Effector memory CD4-positive, alpha-beta T cell (primary cell): Measurements from ENCODE around the gene MRPL17.
A peak's percentile ranks its signal among the peaks of the same experiment; 100 is the strongest.

Experiments used
- DNase-seq, 3 donors: peaks; one replicate each; pipeline ENCODE4 v3.0.0-alpha.2; 2020
- H3K27ac ChIP-seq: 2 replicates; pipeline ENCODE4 v1.7.0; 2013; ENCODE audit warnings: mild to moderate bottlenecking, low read length, moderate library complexity; ENCODE audit not compliant: insufficient read depth, poor library complexity, severe bottlenecking
- H3K27me3 ChIP-seq: replicated peaks from 2 replicates; pipeline ENCODE4 v1.7.0; 2013; ENCODE audit warnings: mild to moderate bottlenecking, low read length; ENCODE audit not compliant: insufficient read depth, control insufficient read depth, poor library complexity, severe bottlenecking
- H3K36me3 ChIP-seq: 2 replicates; pipeline ENCODE4 v1.7.0; 2013; ENCODE audit warnings: mild to moderate bottlenecking, low read length, moderate library complexity; ENCODE audit not compliant: control insufficient read depth, insufficient read depth
- H3K4me1 ChIP-seq: 2 replicates; pipeline ENCODE4 v1.7.0; 2013; ENCODE audit warnings: low read length, mild to moderate bottlenecking; ENCODE audit not compliant: control insufficient read depth, insufficient read depth, poor library complexity, severe bottlenecking
- H3K4me3 ChIP-seq: 2 replicates; pipeline ENCODE4 v1.7.0; 2013; ENCODE audit warnings: low read length, low read depth, mild to moderate bottlenecking; ENCODE audit not compliant: insufficient read depth, poor library complexity, severe bottlenecking
- H3K9me3 ChIP-seq: 2 replicates; pipeline ENCODE4 v1.7.0; 2013; ENCODE audit warnings: mild to moderate bottlenecking, low read length, moderate library complexity; ENCODE audit not compliant: control insufficient read depth

The MRPL17 gene

GRCh38 chr11:6670202-6670830 is 12.8 kb downstream of the MRPL17 start:
- no peak overlapping the region for H3K4me3 ChIP-seq
- no peak for DNase-seq
- H3K27me3 ChIP-seq = no peaks in the 10 kb centered on the region
- H3K27ac ChIP-seq = no peak overlapping the region
- no peaks in the 10 kb centered on the region for H3K9me3 ChIP-seq
- H3K4me1 ChIP-seq = peaks cover 52% of the 10 kb centered on the region
- no peaks in the 10 kb centered on the region for H3K36me3 ChIP-seq

- Histone ChIP-seq H3K27ac (peak overlapping the region; percentile 15), H3K36me3 (no peaks in the 10 kb centered on the region), H3K4me3 (no peak overlapping the region), H3K4me1 (peaks cover 33% of the 10 kb centered on the region), H3K9me3 (no peaks in the 10 kb centered on the region), H3K27me3 (no peaks in the 10 kb centered on the region)
- peak; percentile 21 to 35 (median 34) for DNase-seq
These were observed 15.3 kb downstream of the MRPL17 start for GRCh38 chr11:6667733-6668374.

DNA sequence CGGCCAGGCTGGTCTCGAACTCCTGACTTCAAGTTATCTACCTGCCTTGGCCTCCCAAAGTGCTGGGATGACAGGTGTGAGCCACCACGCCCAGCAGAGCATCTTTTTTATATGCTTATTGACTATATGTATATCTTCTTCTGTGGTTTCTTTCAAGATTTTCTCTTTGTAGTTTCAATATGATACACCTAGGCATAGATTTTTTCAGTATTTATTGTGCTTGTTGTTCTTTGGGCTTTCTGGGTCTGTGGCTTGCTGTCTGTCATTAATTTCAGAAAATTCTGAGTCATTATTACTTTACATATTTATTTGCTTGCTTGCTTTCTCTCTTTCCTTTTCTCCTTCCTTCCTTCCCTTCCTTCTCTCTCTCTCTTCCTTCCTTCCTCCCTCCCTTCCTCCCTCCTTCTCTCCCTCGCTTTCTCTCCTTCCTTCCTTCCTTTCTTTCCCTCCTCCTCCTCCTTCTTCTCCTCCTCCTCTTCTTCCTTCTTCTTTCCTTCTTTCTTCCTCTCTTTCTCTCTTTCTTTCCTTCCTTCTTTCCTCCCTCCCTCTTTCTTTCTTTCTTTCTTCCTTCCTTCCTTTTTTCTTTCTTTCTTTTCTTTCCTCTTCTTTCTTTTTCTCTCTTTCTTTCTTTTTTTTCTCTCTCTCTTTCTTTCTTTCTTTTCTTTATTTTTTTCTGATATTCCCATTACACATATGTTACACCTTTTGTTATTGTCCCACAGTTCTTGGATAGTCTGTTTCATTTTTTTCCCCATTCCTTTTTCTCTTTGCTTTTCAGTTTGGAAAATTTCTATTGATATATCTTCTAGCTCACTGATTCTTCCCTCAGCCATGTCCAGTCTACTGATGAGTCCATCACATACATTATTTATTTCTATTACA is 16.6 kb downstream of the MRPL17 start:
- Histone ChIP-seq H3K4me3 (no peak overlapping the region), H3K4me1 (peaks cover 21% of the 10 kb centered on the region), H3K27ac (no peak overlapping the region), H3K36me3 (no peaks in the 10 kb centered on the region), H3K27me3 (no peaks in the 10 kb centered on the region), H3K9me3 (no peaks in the 10 kb centered on the region)
- no peak for DNase-seq

GRCh38 chr11:6664551-6664950 is 18.6 kb downstream of the MRPL17 start:
- no peak for DNase-seq
- no peak overlapping the region for H3K27ac ChIP-seq
- no peak overlapping the region for H3K4me3 ChIP-seq
- H3K36me3 ChIP-seq = no peaks in the 10 kb centered on the region
- no peaks in the 10 kb centered on the region for H3K27me3 ChIP-seq
- no peaks in the 10 kb centered on the region for H3K9me3 ChIP-seq
- H3K4me1 ChIP-seq = peaks cover 6% of the 10 kb centered on the region

GRCh38 chr11:6663794-6664469 is 19.2 kb downstream of the MRPL17 start:
- no peaks in the 10 kb centered on the region for H3K36me3 ChIP-seq
- H3K4me1 ChIP-seq = peaks cover 6% of the 10 kb centered on the region
- DNase-seq = no peak
- no peak overlapping the region for H3K27ac ChIP-seq
- no peaks in the 10 kb centered on the region for H3K9me3 ChIP-seq
- no peak overlapping the region for H3K4me3 ChIP-seq
- no peaks in the 10 kb centered on the region for H3K27me3 ChIP-seq

DNA sequence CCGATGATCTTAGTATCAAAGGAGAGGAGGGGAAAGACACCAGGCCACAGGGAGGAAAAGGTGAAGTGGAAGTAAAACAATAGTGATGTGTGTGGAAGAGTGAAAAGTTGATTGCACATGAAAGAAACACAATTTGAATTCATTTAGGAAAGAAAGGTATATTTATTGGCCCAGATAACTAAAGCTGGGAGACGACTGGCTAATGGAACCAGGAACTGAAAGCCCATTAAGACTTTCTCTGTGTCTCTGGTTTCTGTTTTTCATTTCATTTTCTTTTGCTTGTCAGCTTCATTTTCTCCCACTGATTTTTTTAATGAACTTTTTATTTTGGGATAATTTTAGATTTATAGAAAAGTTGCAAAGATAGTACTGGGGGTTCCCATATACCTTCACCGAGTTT is 22.4 kb downstream of the MRPL17 start:
- no peaks in the 10 kb centered on the region for H3K36me3 ChIP-seq
- no peaks in the 10 kb centered on the region for H3K9me3 ChIP-seq
- no peak for DNase-seq
- H3K4me3 ChIP-seq = no peak overlapping the region
- no peaks in the 10 kb centered on the region for H3K27me3 ChIP-seq
- no peak overlapping the region for H3K27ac ChIP-seq
- H3K4me1 ChIP-seq = no peaks in the 10 kb centered on the region

GRCh38 chr11:6658647-6659046 is 24.5 kb downstream of the MRPL17 start:
- Histone ChIP-seq H3K4me3 (no peak overlapping the region), H3K27ac (no peak overlapping the region), H3K9me3 (no peaks in the 10 kb centered on the region), H3K36me3 (no peaks in the 10 kb centered on the region), H3K4me1 (no peaks in the 10 kb centered on the region), H3K27me3 (no peaks in the 10 kb centered on the region)
- DNase-seq = no peak

- no peaks in the 10 kb centered on the region for H3K36me3 ChIP-seq
- no peak for DNase-seq
- H3K27me3 ChIP-seq = no peaks in the 10 kb centered on the region
These were observed 25.8 kb downstream of the MRPL17 start for GRCh38 chr11:6657346-6657745.

GRCh38 chr11:6656936-6657335 is 26.2 kb downstream of the MRPL17 start:
- Histone ChIP-seq H3K27ac (no peak overlapping the region), H3K9me3 (no peaks in the 10 kb centered on the region), H3K4me3 (no peak overlapping the region), H3K36me3 (no peaks in the 10 kb centered on the region), H3K27me3 (no peaks in the 10 kb centered on the region), H3K4me1 (no peaks in the 10 kb centered on the region)
- no peak for DNase-seq

More at GRCh38 chr11:6657346-6657745, 25.8 kb downstream of the MRPL17 start:
- H3K4me3 ChIP-seq = no peak overlapping the region
- H3K27ac ChIP-seq = no peak overlapping the region
- no peaks in the 10 kb centered on the region for H3K4me1 ChIP-seq
- no peaks in the 10 kb centered on the region for H3K9me3 ChIP-seq
